Stomach smooth muscle (tissue), 2 donors: ENCODE data around the gene FGR.

ENCODE experiments used
- H3K27ac ChIP-seq: one replicate; pipeline ENCODE4 v1.7.0; 2013; ENCODE audit warnings: mild to moderate bottlenecking, low read length, inconsistent platforms
- H3K27me3 ChIP-seq, 2 donors: one replicate each; pipeline ENCODE4 v1.7.0; 2013; ENCODE audit warnings: low read length in 2 of 2; ENCODE audit not compliant: insufficient read depth in 2 of 2, control insufficient read depth in 1 of 2
- H3K36me3 ChIP-seq, 2 donors: one replicate each; pipeline ENCODE4 v1.7.0; 2013; ENCODE audit warnings: low read length in 2 of 2; ENCODE audit not compliant: control insufficient read depth in 2 of 2, insufficient read depth in 2 of 2
- H3K4me1 ChIP-seq: one replicate; pipeline ENCODE4 v1.7.0; 2013; ENCODE audit warnings: low read length; ENCODE audit not compliant: control insufficient read depth, insufficient read depth
- H3K4me3 ChIP-seq, 2 donors: one replicate each; pipeline ENCODE4 v1.7.0; 2013; ENCODE audit warnings: low read length in 2 of 2
- H3K9ac ChIP-seq, 2 donors: one replicate each; pipeline ENCODE4 v1.7.0; 2013; ENCODE audit warnings: low read length in 2 of 2, mild to moderate bottlenecking in 1 of 2
- H3K9me3 ChIP-seq, 2 donors: one replicate each; pipeline ENCODE4 v1.7.0; 2013; ENCODE audit warnings: low read length in 2 of 2; ENCODE audit not compliant: control insufficient read depth in 2 of 2
- donor health status: healthy.
- donor health status: Pancreatic carcinoma.

Gene FGR

GRCh38 chr1:27563341-27563590, 71.7 kb downstream of the FGR start:
- no peaks in the 10 kb centered on the region for H3K9me3 ChIP-seq
- peak overlapping the region in 1 of 2 donors; percentile 35 for H3K9ac ChIP-seq
- H3K4me3 ChIP-seq, result peak overlapping the region in 1 of 2 donors; percentile 47
- H3K4me1 ChIP-seq, result peaks cover 92% of the 10 kb centered on the region
- H3K27ac ChIP-seq, result peak overlapping the region; percentile 94
- H3K36me3 ChIP-seq, result peaks cover 0 to 1% of the 10 kb centered on the region in 2 donors
- no peaks in the 10 kb centered on the region for H3K27me3 ChIP-seq

DNA sequence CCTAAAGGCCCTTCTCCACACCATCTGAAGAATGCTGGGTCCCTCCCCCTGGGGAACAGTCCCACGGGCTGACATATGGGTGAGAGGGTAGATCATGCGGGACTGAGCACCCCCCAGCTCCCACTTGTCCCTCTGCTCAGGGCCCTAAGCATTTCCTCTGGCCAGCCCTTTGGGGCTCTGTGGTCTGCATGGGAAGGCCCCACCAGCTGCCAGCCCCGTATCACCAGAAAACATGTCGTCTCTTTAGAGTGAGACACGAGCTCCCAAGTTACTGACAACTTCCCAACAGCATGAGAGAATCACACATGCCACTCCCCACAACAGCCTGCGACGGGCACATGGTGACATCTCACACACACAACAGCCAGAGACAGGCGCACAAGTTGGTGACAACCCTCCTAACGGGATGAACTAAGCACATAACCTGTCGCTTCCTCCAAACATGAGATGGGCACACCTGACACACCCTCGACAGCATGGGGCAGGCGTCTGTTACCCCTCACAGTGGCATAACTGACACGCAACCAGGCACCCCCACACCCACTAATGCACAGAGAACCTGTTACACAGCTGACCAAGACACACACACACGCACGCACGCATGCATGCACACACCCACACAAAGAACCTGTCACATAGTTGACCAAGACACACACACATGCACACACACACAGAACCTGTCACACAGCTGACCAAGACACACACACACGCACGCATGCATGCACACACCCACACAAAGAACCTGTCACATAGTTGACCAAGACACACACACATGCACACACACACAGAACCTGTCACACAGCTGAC, 72.2 kb downstream of the FGR start:
- peaks cover 90% of the 10 kb centered on the region for H3K4me1 ChIP-seq
- no peaks in the 10 kb centered on the region for H3K9me3 ChIP-seq
- H3K9ac ChIP-seq, result peak overlapping the region; percentile 12 to 47
- H3K27me3 ChIP-seq, result no peaks in the 10 kb centered on the region
- H3K27ac ChIP-seq, result peak overlapping the region; percentile 94
- H3K36me3 ChIP-seq, result peaks cover 0 to 3% of the 10 kb centered on the region in 2 donors
- peak overlapping the region; percentile 24 to 54 for H3K4me3 ChIP-seq
